ENCODE results near the gene CYP27B1.

CYP27B1 gene

GRCh38 chr12:57771873-57772428 lies 5.1 kb upstream of the CYP27B1 start, which contains the start of gene METTL1:
TSS of gene METTL1 (minus strand) at chr12:57772105. CDS start at chr12:57772083, 22 bp downstream.
- peak; percentile 88 for DNase-seq (ENCODE audit: low read depth)
- H3K4me3 ChIP-seq (ENCODE audit: low read length), result peak within 1 kb of the TSS; percentile 93
- TF ChIP-seq, protein P1, sequence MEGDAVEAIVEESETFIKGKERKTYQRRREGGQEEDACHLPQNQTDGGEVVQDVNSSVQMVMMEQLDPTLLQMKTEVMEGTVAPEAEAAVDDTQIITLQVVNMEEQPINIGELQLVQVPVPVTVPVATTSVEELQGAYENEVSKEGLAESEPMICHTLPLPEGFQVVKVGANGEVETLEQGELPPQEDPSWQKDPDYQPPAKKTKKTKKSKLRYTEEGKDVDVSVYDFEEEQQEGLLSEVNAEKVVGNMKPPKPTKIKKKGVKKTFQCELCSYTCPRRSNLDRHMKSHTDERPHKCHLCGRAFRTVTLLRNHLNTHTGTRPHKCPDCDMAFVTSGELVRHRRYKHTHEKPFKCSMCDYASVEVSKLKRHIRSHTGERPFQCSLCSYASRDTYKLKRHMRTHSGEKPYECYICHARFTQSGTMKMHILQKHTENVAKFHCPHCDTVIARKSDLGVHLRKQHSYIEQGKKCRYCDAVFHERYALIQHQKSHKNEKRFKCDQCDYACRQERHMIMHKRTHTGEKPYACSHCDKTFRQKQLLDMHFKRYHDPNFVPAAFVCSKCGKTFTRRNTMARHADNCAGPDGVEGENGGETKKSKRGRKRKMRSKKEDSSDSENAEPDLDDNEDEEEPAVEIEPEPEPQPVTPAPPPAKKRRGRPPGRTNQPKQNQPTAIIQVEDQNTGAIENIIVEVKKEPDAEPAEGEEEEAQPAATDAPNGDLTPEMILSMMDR (conservative IDR thresholded peaks at IDR 0.05; ENCODE audit: low read depth, low read length), result no peak

DNA sequence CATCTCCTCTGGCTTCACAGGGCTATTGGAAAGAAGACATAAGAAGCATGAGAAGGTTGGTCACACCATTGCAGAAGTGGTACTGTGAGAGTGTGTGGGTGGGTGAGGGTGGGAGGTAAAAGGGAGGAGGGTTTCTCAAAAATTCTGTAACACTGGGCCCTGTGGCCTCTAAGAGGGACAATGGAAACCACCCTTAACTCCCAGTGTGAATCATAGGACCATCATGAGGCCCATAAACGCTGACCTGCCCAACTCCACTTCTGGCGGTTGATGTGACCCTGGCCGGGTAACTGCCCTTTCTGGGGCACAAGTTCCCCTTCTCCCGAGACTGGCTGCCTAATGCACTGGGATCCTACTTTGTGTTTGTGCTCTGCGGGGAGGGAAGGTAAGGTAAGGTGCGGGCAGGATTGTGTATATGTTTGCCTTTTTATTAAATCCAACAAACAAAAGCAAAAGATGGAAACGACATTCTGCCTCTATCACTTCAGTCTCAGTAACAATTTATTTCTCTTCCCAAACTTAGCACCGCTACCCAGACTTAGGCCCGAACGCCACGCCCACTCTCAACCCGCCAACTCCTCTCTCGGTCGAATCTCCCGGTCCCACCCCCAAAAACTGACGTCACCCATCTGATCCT lies 4.5 kb upstream of the CYP27B1 start:
- H3K4me3 ChIP-seq (ENCODE audit: low read length), result peak overlapping the region; percentile 93
- peak; percentile 66 for DNase-seq (ENCODE audit: low read depth)
- TF ChIP-seq, protein P1 (conservative IDR thresholded peaks at IDR 0.05; ENCODE audit: low read depth, low read length), result no peak

- no peak for DNase-seq (ENCODE audit: low read depth)
- TF ChIP-seq, protein P1 (conservative IDR thresholded peaks at IDR 0.05; ENCODE audit: low read depth, low read length), result no peak
- H3K4me3 ChIP-seq (ENCODE audit: low read length), result no peak overlapping the region
These were observed 3.9 kb upstream of the CYP27B1 start for GRCh38 chr12:57770734-57771133.

GRCh38 chr12:57769594-57769993 lies 2.7 kb upstream of the CYP27B1 start:
- no peak for DNase-seq (ENCODE audit: low read depth)

GRCh38 chr12:57767876-57768275 lies 998 bp upstream of the CYP27B1 start:
- no peak for DNase-seq (ENCODE audit: low read depth)
- TF ChIP-seq, protein P1 (conservative IDR thresholded peaks at IDR 0.05; ENCODE audit: low read depth, low read length), result no peak
- no peak overlapping the region for H3K4me3 ChIP-seq (ENCODE audit: low read length)

More at GRCh38 chr12:57769594-57769993, 2.7 kb upstream of the CYP27B1 start:
- TF ChIP-seq, protein P1 (conservative IDR thresholded peaks at IDR 0.05; ENCODE audit: low read depth, low read length), result no peak
- H3K4me3 ChIP-seq (ENCODE audit: low read length), result no peak overlapping the region

- DNase-seq (ENCODE audit: low read depth), result no peak
- H3K4me3 ChIP-seq (ENCODE audit: low read length), result no peak overlapping the region
- TF ChIP-seq, protein P1 (conservative IDR thresholded peaks at IDR 0.05; ENCODE audit: low read depth, low read length), result no peak
These were observed 424 bp upstream of the CYP27B1 start for GRCh38 chr12:57767305-57767698.
